Activated T-cell treated with anti-CD3 and anti-CD28 coated beads for 1 hour (primary cell): Measurements from ENCODE around the gene INPP5K.

ENCODE experiments used
- DNase-seq: peaks from one replicate; pipeline ENCODE4 v3.0.0-alpha.2; 2020; ENCODE audit warnings: low read depth

The INPP5K gene

GRCh38 chr17:1485423-1486376 is 30.7 kb downstream of the INPP5K start:
- peak; percentile 56 for DNase-seq

GRCh38 chr17:1484676-1485422 is 31.6 kb downstream of the INPP5K start:
- peak; percentile 33 for DNase-seq

- no peak for DNase-seq
Measured at GRCh38 chr17:1484060-1484535, 32.3 kb downstream of the INPP5K start.

GRCh38 chr17:1482680-1483079 is 33.7 kb downstream of the INPP5K start:
- no peak for DNase-seq

- DNase-seq: no peak
Measured at GRCh38 chr17:1481736-1482135, 34.7 kb downstream of the INPP5K start.

- DNase-seq: no peak
Measured at GRCh38 chr17:1480747-1481465, 35.5 kb downstream of the INPP5K start.

- no peak for DNase-seq
Measured at GRCh38 chr17:1478418-1478817, 38.0 kb downstream of the INPP5K start.

- no peak for DNase-seq
Measured at GRCh38 chr17:1475321-1475854, 41.0 kb downstream of the INPP5K start.

- DNase-seq: no peak
Measured at GRCh38 chr17:1474402-1475189, 41.8 kb downstream of the INPP5K start.

- DNase-seq: no peak
Measured at GRCh38 chr17:1473841-1474240, 42.6 kb downstream of the INPP5K start.

GRCh38 chr17:1473170-1473569 is 43.2 kb downstream of the INPP5K start:
- no peak for DNase-seq

GRCh38 chr17:1471911-1472821 is 44.2 kb downstream of the INPP5K start:
- no peak for DNase-seq

- DNase-seq: no peak
Measured at GRCh38 chr17:1471490-1471889, 44.9 kb downstream of the INPP5K start.

- DNase-seq: no peak
Measured at GRCh38 chr17:1470755-1471462, 45.5 kb downstream of the INPP5K start.

- DNase-seq: no peak
Measured at GRCh38 chr17:1470071-1470754, 46.2 kb downstream of the INPP5K start.

- DNase-seq: no peak
Measured at GRCh38 chr17:1469231-1469852, 47.1 kb downstream of the INPP5K start.

- DNase-seq: no peak
Measured at GRCh38 chr17:1467898-1468492, 48.4 kb downstream of the INPP5K start.

- no peak for DNase-seq
Measured at GRCh38 chr17:1467258-1467657, 49.2 kb downstream of the INPP5K start.
